Kidney epithelial cell (primary cell): ENCODE data around the gene ALB. TPM values are rescaled to one million over a fixed set of nuclear protein-coding genes. Genes with fewer than 3 reads are reported as not detected.

Experiments used
- DNase-seq: peaks from one replicate; pipeline ENCODE4 v3.0.0-alpha.2; 2010; ENCODE audit warnings: low read depth
- H3K27me3 ChIP-seq: 2 replicates; pipeline ENCODE4 v1.6.0; 2011; ENCODE audit warnings: low read length; ENCODE audit not compliant: control insufficient read depth, insufficient read depth
- H3K36me3 ChIP-seq: 2 replicates; pipeline ENCODE4 v1.5.1; 2011; ENCODE audit warnings: low read length; ENCODE audit not compliant: control insufficient read depth, insufficient read depth
- H3K4me3 ChIP-seq: 2 replicates; pipeline ENCODE4 v1.5.1; 2011; ENCODE audit warnings: low read depth, mild to moderate bottlenecking, control low read depth, low read length
- total RNA-seq: library from RNA; depleted of rRNA; stranded (reverse); fragments of >200 nt; gene quantifications from 2 replicates; pipeline ENCODE4 v1.2.3, GENCODE V29; 2015
- TF ChIP-seq, protein P1 (sequence below): IDR thresholded peaks from 2 replicates; pipeline ENCODE4 v1.5.1; 2011; ENCODE audit warnings: mild to moderate bottlenecking, moderate library complexity, low read length, control low read depth, inconsistent platforms; ENCODE audit not compliant: insufficient read depth, poor library complexity, severe bottlenecking

The ALB gene
- total RNA-seq, 1 donor from 2014 or later, result not detected

DNA sequence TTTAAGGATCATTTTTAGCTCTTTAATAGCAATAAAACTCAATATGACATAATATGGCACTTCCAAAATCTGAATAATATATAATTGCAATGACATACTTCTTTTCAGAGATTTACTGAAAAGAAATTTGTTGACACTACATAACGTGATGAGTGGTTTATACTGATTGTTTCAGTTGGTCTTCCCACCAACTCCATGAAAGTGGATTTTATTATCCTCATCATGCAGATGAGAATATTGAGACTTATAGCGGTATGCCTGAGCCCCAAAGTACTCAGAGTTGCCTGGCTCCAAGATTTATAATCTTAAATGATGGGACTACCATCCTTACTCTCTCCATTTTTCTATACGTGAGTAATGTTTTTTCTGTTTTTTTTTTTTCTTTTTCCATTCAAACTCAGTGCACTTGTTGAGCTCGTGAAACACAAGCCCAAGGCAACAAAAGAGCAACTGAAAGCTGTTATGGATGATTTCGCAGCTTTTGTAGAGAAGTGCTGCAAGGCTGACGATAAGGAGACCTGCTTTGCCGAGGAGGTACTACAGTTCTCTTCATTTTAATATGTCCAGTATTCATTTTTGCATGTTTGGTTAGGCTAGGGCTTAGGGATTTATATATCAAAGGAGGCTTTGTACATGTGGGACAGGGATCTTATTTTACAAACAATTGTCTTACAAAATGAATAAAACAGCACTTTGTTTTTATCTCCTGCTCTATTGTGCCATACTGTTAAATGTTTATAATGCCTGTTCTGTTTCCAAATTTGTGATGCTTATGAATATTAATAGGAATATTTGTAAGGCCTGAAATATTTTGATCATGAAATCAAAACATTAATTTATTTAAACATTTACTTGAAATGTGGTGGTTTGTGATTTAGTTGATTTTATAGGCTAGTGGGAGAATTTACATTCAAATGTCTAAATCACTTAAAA lies 15.3 kb downstream of the ALB start:
- TF ChIP-seq, protein P1, sequence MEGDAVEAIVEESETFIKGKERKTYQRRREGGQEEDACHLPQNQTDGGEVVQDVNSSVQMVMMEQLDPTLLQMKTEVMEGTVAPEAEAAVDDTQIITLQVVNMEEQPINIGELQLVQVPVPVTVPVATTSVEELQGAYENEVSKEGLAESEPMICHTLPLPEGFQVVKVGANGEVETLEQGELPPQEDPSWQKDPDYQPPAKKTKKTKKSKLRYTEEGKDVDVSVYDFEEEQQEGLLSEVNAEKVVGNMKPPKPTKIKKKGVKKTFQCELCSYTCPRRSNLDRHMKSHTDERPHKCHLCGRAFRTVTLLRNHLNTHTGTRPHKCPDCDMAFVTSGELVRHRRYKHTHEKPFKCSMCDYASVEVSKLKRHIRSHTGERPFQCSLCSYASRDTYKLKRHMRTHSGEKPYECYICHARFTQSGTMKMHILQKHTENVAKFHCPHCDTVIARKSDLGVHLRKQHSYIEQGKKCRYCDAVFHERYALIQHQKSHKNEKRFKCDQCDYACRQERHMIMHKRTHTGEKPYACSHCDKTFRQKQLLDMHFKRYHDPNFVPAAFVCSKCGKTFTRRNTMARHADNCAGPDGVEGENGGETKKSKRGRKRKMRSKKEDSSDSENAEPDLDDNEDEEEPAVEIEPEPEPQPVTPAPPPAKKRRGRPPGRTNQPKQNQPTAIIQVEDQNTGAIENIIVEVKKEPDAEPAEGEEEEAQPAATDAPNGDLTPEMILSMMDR, result no peak
- no peak for DNase-seq
- no peaks in the 10 kb centered on the region for H3K27me3 ChIP-seq

DNA sequence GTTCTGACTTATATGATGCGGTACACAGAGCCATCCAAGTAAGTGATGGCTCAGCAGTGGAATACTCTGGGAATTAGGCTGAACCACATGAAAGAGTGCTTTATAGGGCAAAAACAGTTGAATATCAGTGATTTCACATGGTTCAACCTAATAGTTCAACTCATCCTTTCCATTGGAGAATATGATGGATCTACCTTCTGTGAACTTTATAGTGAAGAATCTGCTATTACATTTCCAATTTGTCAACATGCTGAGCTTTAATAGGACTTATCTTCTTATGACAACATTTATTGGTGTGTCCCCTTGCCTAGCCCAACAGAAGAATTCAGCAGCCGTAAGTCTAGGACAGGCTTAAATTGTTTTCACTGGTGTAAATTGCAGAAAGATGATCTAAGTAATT lies 16.5 kb downstream of the ALB start:
- Histone ChIP-seq H3K4me3 (no peak overlapping the region), H3K27me3 (no peaks in the 10 kb centered on the region), H3K36me3 (no peaks in the 10 kb centered on the region)
- no peak for DNase-seq
- TF ChIP-seq, protein P1, result no peak

More for the DNA sequence above, 15.3 kb downstream of the ALB start:
- Histone ChIP-seq H3K4me3 (no peak overlapping the region), H3K36me3 (no peaks in the 10 kb centered on the region)

DNA sequence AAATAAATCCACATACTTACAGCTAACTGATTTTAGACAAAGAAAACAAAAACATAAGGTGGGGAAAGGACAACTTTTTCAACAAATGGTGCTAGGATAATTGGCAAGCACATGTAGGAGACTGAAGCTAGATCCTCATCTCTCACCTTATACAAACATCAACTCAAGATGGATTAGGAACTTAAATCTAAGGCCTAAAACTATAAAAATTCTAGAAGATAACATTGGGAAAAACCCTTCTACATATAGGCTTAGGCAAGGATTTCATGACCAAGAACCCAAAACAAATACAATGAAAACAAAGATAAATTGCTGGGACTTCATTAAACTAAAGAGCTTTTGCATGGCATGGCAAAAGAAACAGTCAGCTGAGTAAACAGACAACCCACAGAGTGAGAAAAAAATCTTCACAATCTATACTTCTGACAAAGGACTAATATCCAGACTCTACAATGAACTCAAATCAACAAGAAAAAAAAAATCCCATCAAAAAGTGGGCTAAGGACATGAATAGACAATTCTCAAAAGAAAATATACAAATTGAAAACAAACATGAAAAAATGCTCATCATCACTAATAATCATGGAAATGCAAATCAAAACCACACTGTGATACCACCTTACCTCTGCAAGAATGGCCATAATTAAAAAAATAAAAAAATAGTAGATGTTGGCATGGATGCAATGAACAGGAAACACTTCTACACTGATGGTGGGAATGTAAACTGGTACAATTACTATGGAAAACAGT lies 17.8 kb downstream of the ALB start:
- no peak overlapping the region for H3K4me3 ChIP-seq
- H3K36me3 ChIP-seq, result no peaks in the 10 kb centered on the region
- H3K27me3 ChIP-seq, result no peaks in the 10 kb centered on the region
- no peak for DNase-seq
- TF ChIP-seq, protein P1, result no peak

DNA sequence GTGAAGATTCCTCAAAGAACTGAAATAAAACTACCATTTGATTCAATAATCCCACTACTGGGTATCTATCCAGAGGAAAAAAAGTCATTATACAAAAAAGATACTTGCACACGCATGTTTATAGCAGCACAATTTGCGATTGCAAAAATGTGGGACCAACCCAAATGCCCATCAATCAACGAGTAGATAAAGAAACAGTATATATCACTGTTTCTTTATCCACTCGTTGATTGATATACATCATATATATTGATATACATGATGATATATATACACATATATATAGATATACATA lies 18.3 kb downstream of the ALB start:
- Histone ChIP-seq H3K36me3 (no peaks in the 10 kb centered on the region), H3K4me3 (no peak overlapping the region), H3K27me3 (no peaks in the 10 kb centered on the region)
- no peak for DNase-seq
- TF ChIP-seq, protein P1, result no peak

DNA sequence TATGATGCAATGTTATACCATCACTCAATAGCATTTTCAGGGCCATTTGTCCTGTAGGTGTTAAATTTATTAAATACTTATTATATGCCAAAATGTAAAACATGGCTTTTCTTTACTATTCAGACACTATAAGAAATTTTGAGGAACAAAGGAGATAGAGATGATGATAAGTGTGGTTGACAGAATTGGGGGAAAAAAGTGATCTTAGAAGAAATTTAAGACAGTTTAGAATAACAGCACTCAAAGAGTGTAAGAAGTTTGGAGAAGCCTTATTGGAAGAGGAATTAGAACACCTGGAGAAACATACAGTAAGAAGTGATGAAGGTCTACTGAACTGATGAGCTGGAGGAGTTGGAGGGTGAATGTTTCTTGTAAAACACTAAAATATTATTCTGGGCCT lies 19.1 kb downstream of the ALB start:
- Histone ChIP-seq H3K27me3 (no peaks in the 10 kb centered on the region), H3K4me3 (no peak overlapping the region), H3K36me3 (no peaks in the 10 kb centered on the region)
- no peak for DNase-seq
- TF ChIP-seq, protein P1, result no peak

DNA sequence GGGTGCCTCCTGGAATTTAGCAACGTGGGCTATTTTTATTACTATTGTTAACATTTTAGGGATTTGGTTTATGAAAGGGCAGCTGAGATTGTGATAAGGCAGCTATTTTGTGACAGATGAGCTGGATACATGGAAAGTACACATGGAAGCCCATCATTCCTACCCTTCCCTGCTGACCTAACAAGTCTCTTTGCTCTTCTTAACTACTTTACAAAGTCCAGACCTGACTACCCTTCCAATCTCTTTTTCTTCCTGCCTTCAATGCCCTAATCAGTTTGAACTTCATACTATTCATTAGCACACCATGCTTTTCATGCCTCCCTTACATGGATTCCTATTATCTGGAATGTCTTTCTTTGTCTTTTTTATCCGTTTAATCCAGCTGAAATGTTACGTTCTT lies 22.6 kb downstream of the ALB start:
- Histone ChIP-seq H3K27me3 (no peaks in the 10 kb centered on the region), H3K4me3 (no peak overlapping the region), H3K36me3 (no peaks in the 10 kb centered on the region)
- TF ChIP-seq, protein P1, result no peak
- DNase-seq, result no peak
